NCI-H1417 treated with DMSO at 0.1 percent for 48 hours (cell line): ENCODE data around the gene NCOA1.
"Not testable (repeated sequence)": the region's sequence is repeated elsewhere in the genome, so short reads cannot be mapped to it uniquely, and the experiment has no call there.

Experiments used
- DNase-seq: peaks from one replicate; lab custom pipeline; 2025; lab: John Stamatoyannopoulos, UW

NCOA1 gene

GRCh38 chr2:24540011-24540477, 49.0 kb downstream of the NCOA1 start:
- DNase-seq = no peak

DNA sequence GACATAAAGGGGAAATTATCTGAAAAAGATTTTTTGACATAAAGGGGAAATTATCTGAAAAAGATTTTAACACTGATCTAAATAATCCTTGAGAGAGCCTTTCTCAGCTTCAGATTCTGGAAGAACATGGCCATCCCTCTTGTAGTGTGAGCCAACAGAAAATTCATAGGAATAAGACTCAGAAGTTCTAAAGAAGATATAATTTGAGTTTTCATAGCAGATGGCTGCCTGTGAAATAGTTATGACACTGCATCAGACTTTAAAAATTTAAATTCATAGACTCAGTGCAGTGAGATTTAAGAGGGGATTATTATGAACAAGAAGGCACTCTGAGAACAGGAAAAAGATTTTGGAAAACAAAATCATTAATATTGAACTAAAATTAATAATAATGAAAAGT, 50.6 kb downstream of the NCOA1 start:
- DNase-seq = no peak

GRCh38 chr2:24542269-24542872, 51.3 kb downstream of the NCOA1 start:
- DNase-seq = no peak

DNA sequence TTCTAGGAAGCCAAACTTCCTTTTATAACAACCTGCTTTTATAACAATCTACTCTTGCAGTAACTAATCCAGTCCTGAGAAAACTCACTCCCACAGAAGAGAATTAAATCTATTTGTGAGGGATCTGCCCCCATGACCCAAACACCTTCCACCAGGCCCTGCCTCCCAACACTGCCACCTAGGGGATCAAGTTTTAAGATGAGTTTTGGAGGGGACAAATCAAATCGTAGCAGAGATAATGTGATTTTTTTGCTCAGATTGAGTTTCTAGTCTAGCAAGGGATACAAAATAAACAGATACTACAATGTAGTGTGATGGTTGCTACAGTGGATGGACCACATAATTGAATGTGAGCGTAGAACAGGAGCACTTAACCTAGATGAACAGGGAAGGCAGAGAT, 52.2 kb downstream of the NCOA1 start:
- DNase-seq = no peak

- no peak for DNase-seq
These were observed 53.5 kb downstream of the NCOA1 start for GRCh38 chr2:24544456-24545115.

GRCh38 chr2:24546669-24547068, 55.6 kb downstream of the NCOA1 start:
- DNase-seq = no peak

GRCh38 chr2:24548058-24548457, 57.0 kb downstream of the NCOA1 start:
- no peak for DNase-seq

- DNase-seq = not testable (repeated sequence)
These were observed 59.2 kb downstream of the NCOA1 start for GRCh38 chr2:24550301-24550700.

- DNase-seq = no peak
These were observed 60.0 kb downstream of the NCOA1 start for GRCh38 chr2:24551016-24551415.

GRCh38 chr2:24552836-24553235, 61.8 kb downstream of the NCOA1 start:
- no peak for DNase-seq

DNA sequence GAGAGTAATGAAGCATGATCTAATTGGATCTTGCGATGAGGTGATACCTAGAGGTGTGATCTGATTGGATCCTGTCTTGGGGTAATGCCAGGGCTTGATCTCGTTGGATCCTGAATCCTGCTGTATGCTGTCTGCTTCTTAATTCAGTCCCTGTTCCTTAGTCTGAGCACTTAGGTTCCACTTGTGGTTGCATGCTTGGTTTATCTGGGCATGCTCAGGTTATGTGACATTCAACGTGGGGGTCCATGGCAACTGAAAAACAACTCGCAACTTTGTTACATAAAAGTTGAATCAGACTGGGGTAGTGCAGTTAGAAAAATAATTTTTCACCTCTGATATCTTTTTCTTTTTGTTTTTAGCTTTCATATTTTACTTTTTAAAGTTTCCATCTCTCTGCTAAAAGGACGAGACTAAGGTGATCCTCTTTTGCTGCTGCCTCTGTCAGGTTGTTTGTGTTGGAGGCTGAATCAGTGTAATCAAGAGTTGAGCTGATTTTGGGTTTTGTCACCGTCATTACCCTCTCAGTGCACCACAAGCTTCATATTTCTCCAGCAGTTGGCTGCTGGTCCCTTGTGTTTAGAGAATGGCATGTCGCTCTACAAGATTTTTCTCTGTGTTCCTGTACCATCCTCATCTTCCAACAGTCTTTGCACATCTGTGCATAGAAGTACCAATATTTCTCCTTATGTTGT, 67.9 kb downstream of the NCOA1 start:
- no peak for DNase-seq

- DNase-seq = no peak
These were observed 68.5 kb downstream of the NCOA1 start for GRCh38 chr2:24559473-24560113.

- no peak for DNase-seq
These were observed 74.5 kb downstream of the NCOA1 start for GRCh38 chr2:24565537-24565936.

- no peak for DNase-seq
These were observed 75.2 kb downstream of the NCOA1 start for GRCh38 chr2:24566209-24566608.

GRCh38 chr2:24566630-24567029, 75.6 kb downstream of the NCOA1 start:
- DNase-seq = no peak

- DNase-seq = no peak
These were observed 77.5 kb downstream of the NCOA1 start for GRCh38 chr2:24568551-24568950.

DNA sequence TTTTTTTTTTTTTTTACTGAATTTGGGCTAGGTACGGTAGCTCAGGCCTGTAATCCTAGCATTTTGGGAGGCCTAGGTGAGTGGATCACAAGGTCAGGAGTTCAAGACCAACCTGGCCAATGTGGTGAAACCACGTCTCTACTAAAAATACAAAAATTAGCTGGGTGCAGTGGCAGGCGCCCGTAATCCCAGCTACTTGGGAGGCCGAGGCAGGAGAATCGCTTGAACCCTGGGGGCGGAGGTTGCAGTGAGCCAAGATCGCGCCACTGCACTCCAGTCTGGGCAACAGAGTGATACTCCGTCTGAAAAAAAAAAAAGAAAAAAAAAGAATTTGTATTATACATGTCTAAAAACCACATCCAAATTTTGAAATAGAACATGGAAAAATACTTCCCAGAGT, 78.5 kb downstream of the NCOA1 start:
- not testable (repeated sequence) for DNase-seq

DNA sequence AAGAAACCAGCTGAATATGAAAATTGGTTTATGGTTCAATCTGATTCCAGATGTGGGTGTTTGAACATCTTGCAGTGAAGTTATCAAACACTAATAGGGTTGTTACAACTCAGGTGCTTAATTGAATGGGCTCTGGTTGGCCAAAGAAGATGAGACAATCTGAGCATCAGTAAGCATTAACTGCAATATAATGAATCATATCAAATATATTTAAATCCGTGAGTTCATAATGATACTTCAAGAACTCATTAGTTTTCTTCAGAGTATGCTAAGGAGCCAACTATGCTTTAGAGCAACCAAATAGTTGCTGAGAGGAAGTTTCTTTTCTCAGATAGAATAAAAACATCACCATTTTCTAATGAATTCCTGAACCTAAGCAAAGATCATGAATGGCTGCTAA, 79.2 kb downstream of the NCOA1 start:
- DNase-seq = no peak

DNA sequence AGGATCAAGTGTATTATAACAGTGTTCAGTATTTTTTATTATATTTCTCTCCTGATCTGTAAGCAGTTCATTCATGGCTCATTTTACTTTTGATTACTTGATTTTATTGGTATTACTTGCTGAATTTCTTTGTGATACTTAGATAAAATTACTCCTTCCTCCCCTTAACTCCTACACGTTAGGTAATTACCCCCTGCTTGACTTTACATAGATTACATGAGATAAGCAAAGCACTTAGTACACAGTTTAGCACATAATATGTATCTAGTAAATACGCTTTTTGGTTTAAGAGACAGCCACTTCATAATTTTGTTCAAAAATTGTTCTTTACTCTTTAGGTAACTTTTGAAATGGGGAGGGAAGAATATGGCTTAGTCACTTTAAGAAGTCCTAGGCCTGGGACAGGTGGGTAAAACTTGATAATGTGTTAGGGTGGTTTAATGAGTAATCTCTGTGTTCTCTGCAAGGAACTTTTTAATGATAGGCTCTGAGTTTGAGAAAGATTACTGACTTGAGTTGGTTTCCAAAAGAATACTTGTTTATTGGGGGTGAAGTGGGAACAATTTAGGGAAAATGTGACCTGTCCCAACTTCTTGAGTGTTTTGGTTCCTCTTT, 80.9 kb downstream of the NCOA1 start:
- no peak for DNase-seq

GRCh38 chr2:24576146-24576545, 85.1 kb downstream of the NCOA1 start:
- DNase-seq = no peak

DNA sequence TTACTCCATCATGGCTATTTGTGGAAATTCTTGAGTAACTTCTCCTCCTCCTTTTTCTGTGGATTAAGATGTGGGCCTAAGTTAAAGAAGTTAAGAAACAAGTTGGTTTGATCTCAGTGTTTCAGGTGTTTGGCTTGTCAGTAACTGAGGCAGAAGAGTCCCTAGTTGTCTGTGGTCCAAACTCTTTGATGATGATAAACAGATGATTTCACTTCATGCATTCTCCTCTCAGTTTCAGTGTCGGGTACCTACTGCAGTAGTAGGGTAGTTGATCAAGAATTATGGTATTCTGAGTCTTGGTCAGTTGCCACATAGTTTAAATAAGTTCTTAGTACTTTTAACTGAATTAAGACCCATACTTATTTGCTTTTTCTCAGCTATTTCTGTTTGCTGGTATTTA, 85.6 kb downstream of the NCOA1 start:
- no peak for DNase-seq

DNA sequence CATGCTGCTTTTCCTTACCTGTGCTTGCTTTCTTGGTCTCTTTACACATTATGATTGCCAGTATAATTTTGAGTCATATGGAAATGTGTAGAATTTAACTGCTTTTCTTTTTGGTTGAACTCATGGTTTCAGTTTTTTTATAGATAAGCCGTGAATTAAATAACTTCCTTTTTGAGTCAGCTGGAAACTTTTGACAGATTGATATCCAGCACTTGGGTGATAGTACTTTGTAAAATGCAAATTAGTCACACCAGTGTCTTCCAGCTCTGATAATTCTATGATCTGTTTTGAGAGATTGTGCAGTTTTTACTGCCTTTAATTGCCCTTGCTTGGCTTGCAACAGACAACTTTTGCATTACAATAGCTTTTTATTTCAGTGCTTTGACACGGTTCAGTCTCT, 86.4 kb downstream of the NCOA1 start:
- DNase-seq = no peak
